Occipital lobe (tissue), 3 donors: ENCODE results near the gene PTPRR. TPM values are rescaled to one million over a fixed set of nuclear protein-coding genes. Genes with fewer than 3 reads are reported as not detected.
A peak's percentile ranks its signal among the peaks of the same experiment; 100 is the strongest.

Experiments used
- DNase-seq: peaks from one replicate; lab custom pipeline; 2025; lab: John Stamatoyannopoulos, UW
- small RNA-seq: library from RNA; depleted of rRNA; stranded (forward); fragments of <200 nt; gene quantifications from one replicate; pipeline ENCODE3, GENCODE V24; 2014
- total RNA-seq: library from RNA; depleted of rRNA; stranded (reverse); fragments of >200 nt; gene quantifications from one replicate; pipeline ENCODE4 v1.2.3, GENCODE V29; 2014

Gene PTPRR
- total RNA-seq, 1 donor from 2014 or later = 19.5 TPM

- DNase-seq = no peak
Measured at GRCh38 chr12:70607107-70607506, 313.4 kb downstream of the PTPRR start.

GRCh38 chr12:70605976-70606375 lies 314.6 kb downstream of the PTPRR start:
- DNase-seq = no peak

GRCh38 chr12:70604662-70605061 lies 315.9 kb downstream of the PTPRR start:
- no peak for DNase-seq

GRCh38 chr12:70603044-70603443 lies 317.5 kb downstream of the PTPRR start:
- no peak for DNase-seq

GRCh38 chr12:70598467-70599193 lies 321.9 kb downstream of the PTPRR start:
- DNase-seq = no peak

GRCh38 chr12:70592664-70593063 lies 327.9 kb downstream of the PTPRR start:
- no peak for DNase-seq

GRCh38 chr12:70590549-70591226 lies 329.9 kb downstream of the PTPRR start:
- no peak for DNase-seq

- peak; percentile 15 for DNase-seq
Measured at GRCh38 chr12:70590051-70590450, 330.5 kb downstream of the PTPRR start.

Small RNAs within 50 kb of the gene (small RNA-seq; reads per million reads assigned to genes)
- not detected for gene RF00019

Other genes starting within 250 kb of the PTPRR start
- gene TSPAN8, start 237.3 kb upstream of the PTPRR start, total RNA-seq = not detected